ENCODE measurements around the gene ITGA11.

Gene ITGA11

GRCh38 chr15:68345481-68345880 is 86.5 kb downstream of the ITGA11 start:
- no peak for DNase-seq

- no peak for DNase-seq
Measured at GRCh38 chr15:68344600-68344999, 87.4 kb downstream of the ITGA11 start.

- DNase-seq, result no peak
Measured at GRCh38 chr15:68343579-68344225, 88.3 kb downstream of the ITGA11 start.

- no peak for DNase-seq
Measured at GRCh38 chr15:68341760-68342725, 89.9 kb downstream of the ITGA11 start.

GRCh38 chr15:68340726-68341671 is 91.0 kb downstream of the ITGA11 start:
- no peak for DNase-seq

GRCh38 chr15:68339481-68339880 is 92.5 kb downstream of the ITGA11 start:
- DNase-seq, result no peak

- no peak for DNase-seq
Measured at GRCh38 chr15:68337826-68338225, 94.1 kb downstream of the ITGA11 start.

GRCh38 chr15:68336516-68336915 is 95.4 kb downstream of the ITGA11 start:
- no peak for DNase-seq

- DNase-seq, result no peak
Measured at GRCh38 chr15:68335655-68336054, 96.3 kb downstream of the ITGA11 start.

- no peak for DNase-seq
Measured at GRCh38 chr15:68335251-68335650, 96.7 kb downstream of the ITGA11 start.

GRCh38 chr15:68334661-68335124 is 97.3 kb downstream of the ITGA11 start:
- DNase-seq, result no peak

- no peak for DNase-seq
Measured at GRCh38 chr15:68333775-68334470, 98.0 kb downstream of the ITGA11 start.

GRCh38 chr15:68332266-68332665 is 99.7 kb downstream of the ITGA11 start:
- DNase-seq, result no peak

GRCh38 chr15:68330901-68331300 is 101.1 kb downstream of the ITGA11 start:
- DNase-seq, result no peak

GRCh38 chr15:68330416-68330815 is 101.5 kb downstream of the ITGA11 start:
- DNase-seq, result no peak

- no peak for DNase-seq
Measured at GRCh38 chr15:68328964-68329363, 103.0 kb downstream of the ITGA11 start.

GRCh38 chr15:68328443-68328842 is 103.5 kb downstream of the ITGA11 start:
- no peak for DNase-seq

- no peak for DNase-seq
Measured at GRCh38 chr15:68326711-68327354, 105.1 kb downstream of the ITGA11 start.

GRCh38 chr15:68325726-68326125 is 106.2 kb downstream of the ITGA11 start:
- no peak for DNase-seq

GRCh38 chr15:68322796-68323195 is 109.2 kb downstream of the ITGA11 start:
- DNase-seq, result no peak

- DNase-seq, result no peak
Measured at GRCh38 chr15:68321229-68321628, 110.7 kb downstream of the ITGA11 start.

GRCh38 chr15:68319997-68320396 is 112.0 kb downstream of the ITGA11 start:
- DNase-seq, result no peak
